Glutamatergic neuron (in vitro differentiated cells): ENCODE results near the gene C1D. TPM values are rescaled to one million over a fixed set of nuclear protein-coding genes. Genes with fewer than 3 reads are reported as not detected.

ENCODE experiments used
- DNase-seq: peaks from one replicate; pipeline ENCODE4 v3.0.0; 2022
- H3K27ac Mint-ChIP-seq: one replicate; pipeline ENCODE4 v1.8.0; 2020; ENCODE audit warnings: mild to moderate bottlenecking, mixed read lengths, inconsistent platforms; ENCODE audit not compliant: unreplicated experiment
- H3K27me3 Mint-ChIP-seq: one replicate; pipeline ENCODE4 v1.8.0; 2020; ENCODE audit warnings: mild to moderate bottlenecking, moderate library complexity, mixed read lengths, inconsistent platforms; ENCODE audit not compliant: unreplicated experiment
- H3K36me3 Mint-ChIP-seq: one replicate; pipeline ENCODE4 v1.8.0; 2020; ENCODE audit warnings: mild to moderate bottlenecking, mixed read lengths, inconsistent platforms; ENCODE audit not compliant: unreplicated experiment
- H3K4me1 Mint-ChIP-seq: one replicate; pipeline ENCODE4 v1.8.0; 2020; ENCODE audit warnings: mild to moderate bottlenecking, low read depth, mixed read lengths, inconsistent platforms; ENCODE audit not compliant: unreplicated experiment
- H3K4me3 Mint-ChIP-seq: one replicate; pipeline ENCODE4 v1.8.0; 2020; ENCODE audit warnings: mild to moderate bottlenecking, mixed read lengths, inconsistent platforms; ENCODE audit not compliant: unreplicated experiment
- H3K9me3 Mint-ChIP-seq: one replicate; pipeline ENCODE4 v1.8.0; 2020; ENCODE audit warnings: mild to moderate bottlenecking, moderate library complexity, mixed read lengths, inconsistent platforms; ENCODE audit not compliant: unreplicated experiment
- CTCF ChIP-seq: fragments of 200-600 bp; sonication (generic); IDR thresholded peaks from one replicate; pipeline ENCODE4 v1.5.0; 2021; ENCODE audit not compliant: partially characterized antibody, unreplicated experiment
- total RNA-seq: library from RNA; stranded (reverse); fragmentation: NEBNext Ultra II Directional; extraction: Animal tissue kit (Norgen Biotek cat#: 25700); gene quantifications from one replicate; pipeline ENCODE4 v1.2.1, GENCODE V29; 2021; ENCODE audit not compliant: unreplicated experiment

Gene C1D
- total RNA-seq, 1 donor from 2014 or later = 16.8 TPM

DNA sequence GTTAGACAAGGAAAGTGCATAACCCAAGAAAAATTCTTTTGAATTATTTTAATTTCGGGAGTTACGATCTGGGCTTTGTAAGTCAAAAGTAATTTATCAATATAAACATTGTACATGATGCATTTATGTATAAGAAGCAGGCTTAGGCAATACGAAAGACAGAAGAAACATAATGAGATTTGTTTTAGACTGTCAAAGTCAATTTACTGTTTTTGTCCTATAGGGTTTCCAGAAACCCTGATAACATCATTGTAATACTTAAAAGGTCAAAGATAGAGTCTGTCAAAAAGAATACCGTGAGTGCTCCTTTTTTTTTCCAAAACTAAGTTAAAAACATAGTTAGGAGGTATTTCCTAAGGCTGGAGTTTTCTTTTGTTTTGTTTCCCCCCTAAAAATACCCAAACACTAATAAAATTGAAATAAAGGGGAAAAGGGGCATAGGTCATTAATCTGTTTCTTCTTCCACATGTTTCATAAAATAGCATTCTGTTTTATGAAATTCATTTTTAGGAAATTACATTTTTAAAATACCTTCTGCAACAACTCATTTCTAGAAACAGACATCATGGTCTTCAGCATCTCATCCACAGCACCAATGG is 16.1 kb downstream of the C1D start:
- H3K4me3 Mint-ChIP-seq = no peak overlapping the region
- DNase-seq = no peak
- no peaks in the 10 kb centered on the region for H3K36me3 Mint-ChIP-seq
- H3K4me1 Mint-ChIP-seq = no peaks in the 10 kb centered on the region
- no peak overlapping the region for H3K27ac Mint-ChIP-seq
- H3K27me3 Mint-ChIP-seq = no peaks in the 10 kb centered on the region
- TF ChIP-seq CTCF = no peak
- no peaks in the 10 kb centered on the region for H3K9me3 Mint-ChIP-seq

- Mint-ChIP-seq H3K4me3 (no peak overlapping the region), H3K4me1 (no peaks in the 10 kb centered on the region), H3K27me3 (no peaks in the 10 kb centered on the region), H3K9me3 (no peaks in the 10 kb centered on the region), H3K36me3 (no peaks in the 10 kb centered on the region), H3K27ac (no peak overlapping the region)
- no peak for DNase-seq
- TF ChIP-seq CTCF = no peak
Measured at GRCh38 chr2:68046224-68046623, 16.6 kb downstream of the C1D start.

GRCh38 chr2:68045342-68045741 is 17.5 kb downstream of the C1D start:
- DNase-seq = no peak
- TF ChIP-seq CTCF = no peak
- no peak overlapping the region for H3K4me3 Mint-ChIP-seq
- H3K27me3 Mint-ChIP-seq = no peaks in the 10 kb centered on the region
- H3K4me1 Mint-ChIP-seq = no peaks in the 10 kb centered on the region
- no peak overlapping the region for H3K27ac Mint-ChIP-seq
- no peaks in the 10 kb centered on the region for H3K36me3 Mint-ChIP-seq
- H3K9me3 Mint-ChIP-seq = no peaks in the 10 kb centered on the region

DNA sequence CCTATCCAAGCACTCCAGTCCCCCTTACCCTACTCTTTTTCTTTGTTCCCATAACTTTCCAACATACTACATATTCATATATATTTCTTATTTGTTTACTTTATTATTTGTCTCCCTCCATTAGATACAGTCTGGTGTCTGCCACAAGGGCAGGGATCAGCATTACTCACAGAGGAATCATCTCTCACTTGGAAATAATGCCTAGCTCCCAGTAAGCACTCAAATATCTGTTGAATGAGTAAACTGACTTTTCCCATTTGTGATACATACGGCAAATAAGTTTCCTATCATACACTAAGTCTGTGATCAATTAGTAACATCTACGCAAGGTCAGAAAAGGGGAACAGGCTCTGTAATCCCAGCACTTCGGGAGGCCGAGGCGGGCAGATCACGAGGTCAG is 18.7 kb downstream of the C1D start:
- no peaks in the 10 kb centered on the region for H3K4me1 Mint-ChIP-seq
- TF ChIP-seq CTCF = no peak
- no peaks in the 10 kb centered on the region for H3K9me3 Mint-ChIP-seq
- no peaks in the 10 kb centered on the region for H3K27me3 Mint-ChIP-seq
- no peaks in the 10 kb centered on the region for H3K36me3 Mint-ChIP-seq
- DNase-seq = no peak
- no peak overlapping the region for H3K27ac Mint-ChIP-seq
- H3K4me3 Mint-ChIP-seq = no peak overlapping the region

DNA sequence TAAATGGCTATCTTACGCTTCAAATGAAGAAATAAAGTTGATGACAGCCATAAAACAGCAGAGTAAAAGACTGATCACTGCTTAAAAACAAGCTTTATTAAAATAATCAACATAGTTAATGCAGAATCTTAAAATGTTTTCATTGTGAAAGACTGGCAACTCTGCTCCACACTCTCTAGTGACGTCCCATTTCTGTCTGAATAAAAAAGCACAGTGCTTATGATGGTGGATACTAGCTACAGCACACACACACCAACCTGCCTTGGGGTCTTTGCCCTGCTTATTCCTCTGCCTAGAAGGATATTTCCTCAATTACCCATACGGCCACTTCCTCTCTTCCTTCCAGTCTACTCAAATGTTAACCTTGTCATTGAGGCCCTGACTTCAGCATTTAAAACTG is 19.1 kb downstream of the C1D start:
- TF ChIP-seq CTCF = no peak
- H3K4me1 Mint-ChIP-seq = no peaks in the 10 kb centered on the region
- H3K4me3 Mint-ChIP-seq = no peak overlapping the region
- no peaks in the 10 kb centered on the region for H3K36me3 Mint-ChIP-seq
- H3K27ac Mint-ChIP-seq = no peak overlapping the region
- no peaks in the 10 kb centered on the region for H3K9me3 Mint-ChIP-seq
- DNase-seq = no peak
- no peaks in the 10 kb centered on the region for H3K27me3 Mint-ChIP-seq
